ENCODE data around the gene MARS1.

MARS1 gene

DNA sequence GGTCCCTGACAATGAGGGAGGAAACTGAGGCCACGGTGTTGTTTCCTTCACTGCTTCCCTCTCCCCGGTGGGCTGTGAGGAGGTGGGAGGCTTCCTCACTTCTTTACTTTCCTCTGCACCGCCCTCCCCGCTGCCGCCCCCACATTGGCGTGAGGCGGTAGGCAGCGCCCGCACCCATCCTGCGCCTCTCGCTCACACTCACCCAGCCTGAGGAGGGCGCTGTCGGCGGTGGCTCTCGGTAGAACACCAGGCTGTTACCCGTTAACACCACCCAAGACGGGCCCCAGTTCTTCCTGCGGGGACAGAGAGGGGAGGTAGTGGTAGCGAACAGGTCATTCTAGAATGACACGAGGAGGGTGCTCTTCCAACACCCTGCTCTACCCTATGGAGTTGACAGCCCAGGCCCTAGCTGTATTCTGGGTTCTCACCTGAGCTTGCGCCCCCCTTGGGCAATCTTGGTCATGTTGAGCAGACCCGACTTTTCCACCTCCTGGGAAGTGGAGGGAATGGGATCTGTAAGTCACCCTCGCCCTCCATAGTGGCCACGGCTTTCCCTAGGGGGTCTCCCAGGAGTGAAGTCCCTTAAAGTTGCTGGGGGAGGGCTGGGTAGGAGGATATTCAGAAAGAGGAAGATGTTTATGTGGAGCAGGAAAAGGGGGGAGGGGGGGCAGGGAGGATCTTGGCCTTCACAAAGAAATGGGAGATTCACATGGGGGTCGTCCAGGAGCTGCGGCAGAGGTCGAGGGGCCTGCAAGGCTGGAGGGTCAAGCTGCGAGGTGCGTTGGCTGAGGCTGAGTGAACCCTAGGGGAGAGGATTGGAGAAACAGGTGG lies 11.5 kb upstream of the MARS1 start:
- TF ChIP-seq, protein P1, sequence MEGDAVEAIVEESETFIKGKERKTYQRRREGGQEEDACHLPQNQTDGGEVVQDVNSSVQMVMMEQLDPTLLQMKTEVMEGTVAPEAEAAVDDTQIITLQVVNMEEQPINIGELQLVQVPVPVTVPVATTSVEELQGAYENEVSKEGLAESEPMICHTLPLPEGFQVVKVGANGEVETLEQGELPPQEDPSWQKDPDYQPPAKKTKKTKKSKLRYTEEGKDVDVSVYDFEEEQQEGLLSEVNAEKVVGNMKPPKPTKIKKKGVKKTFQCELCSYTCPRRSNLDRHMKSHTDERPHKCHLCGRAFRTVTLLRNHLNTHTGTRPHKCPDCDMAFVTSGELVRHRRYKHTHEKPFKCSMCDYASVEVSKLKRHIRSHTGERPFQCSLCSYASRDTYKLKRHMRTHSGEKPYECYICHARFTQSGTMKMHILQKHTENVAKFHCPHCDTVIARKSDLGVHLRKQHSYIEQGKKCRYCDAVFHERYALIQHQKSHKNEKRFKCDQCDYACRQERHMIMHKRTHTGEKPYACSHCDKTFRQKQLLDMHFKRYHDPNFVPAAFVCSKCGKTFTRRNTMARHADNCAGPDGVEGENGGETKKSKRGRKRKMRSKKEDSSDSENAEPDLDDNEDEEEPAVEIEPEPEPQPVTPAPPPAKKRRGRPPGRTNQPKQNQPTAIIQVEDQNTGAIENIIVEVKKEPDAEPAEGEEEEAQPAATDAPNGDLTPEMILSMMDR (conservative IDR thresholded peaks at IDR 0.05; ENCODE audit: control insufficient read depth, insufficient read depth, low read depth, low read length), result no peak
- no peak for DNase-seq (ENCODE audit: low read depth)

DNA sequence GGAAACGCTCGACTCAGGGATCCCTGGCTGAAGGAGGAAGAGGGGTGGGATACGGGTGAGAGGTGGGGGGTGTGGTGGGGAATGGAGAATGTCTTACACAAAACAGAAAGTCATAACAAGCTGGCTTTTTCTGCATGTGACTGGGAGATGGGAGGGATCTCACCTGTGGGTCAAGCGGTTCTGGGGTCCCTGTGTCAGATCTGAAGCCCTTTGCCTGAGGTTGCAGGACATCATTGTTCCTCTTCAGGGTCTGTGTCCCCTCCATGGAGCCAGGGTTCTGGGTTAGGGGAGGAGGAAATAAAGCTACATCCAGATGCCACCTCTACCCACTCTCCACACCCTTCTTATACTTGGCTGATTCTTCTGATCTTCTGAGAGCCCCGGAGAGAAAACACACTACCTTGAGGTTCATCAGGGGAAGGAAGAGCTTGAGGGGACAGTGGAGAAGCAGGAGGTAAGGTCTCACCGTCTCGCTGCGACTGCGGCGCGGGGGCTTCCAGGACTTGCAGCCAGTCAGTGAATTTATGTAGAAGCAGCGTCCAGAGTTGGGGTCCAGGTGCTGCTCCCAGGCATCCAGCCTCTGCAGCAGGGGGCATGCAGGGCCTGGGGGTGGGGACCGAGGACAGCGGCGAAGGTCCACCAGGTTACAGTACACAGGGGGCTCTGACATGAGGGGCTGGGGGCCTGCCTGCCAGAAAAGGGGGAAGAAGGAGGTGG lies 10.7 kb upstream of the MARS1 start:
- no peak for DNase-seq (ENCODE audit: low read depth)
- H3K4me3 ChIP-seq (ENCODE audit: control insufficient read depth, low read depth, low read length), result no peak overlapping the region

More for the DNA sequence above, 11.5 kb upstream of the MARS1 start:
- H3K4me3 ChIP-seq (ENCODE audit: control insufficient read depth, low read depth, low read length), result no peak overlapping the region

DNA sequence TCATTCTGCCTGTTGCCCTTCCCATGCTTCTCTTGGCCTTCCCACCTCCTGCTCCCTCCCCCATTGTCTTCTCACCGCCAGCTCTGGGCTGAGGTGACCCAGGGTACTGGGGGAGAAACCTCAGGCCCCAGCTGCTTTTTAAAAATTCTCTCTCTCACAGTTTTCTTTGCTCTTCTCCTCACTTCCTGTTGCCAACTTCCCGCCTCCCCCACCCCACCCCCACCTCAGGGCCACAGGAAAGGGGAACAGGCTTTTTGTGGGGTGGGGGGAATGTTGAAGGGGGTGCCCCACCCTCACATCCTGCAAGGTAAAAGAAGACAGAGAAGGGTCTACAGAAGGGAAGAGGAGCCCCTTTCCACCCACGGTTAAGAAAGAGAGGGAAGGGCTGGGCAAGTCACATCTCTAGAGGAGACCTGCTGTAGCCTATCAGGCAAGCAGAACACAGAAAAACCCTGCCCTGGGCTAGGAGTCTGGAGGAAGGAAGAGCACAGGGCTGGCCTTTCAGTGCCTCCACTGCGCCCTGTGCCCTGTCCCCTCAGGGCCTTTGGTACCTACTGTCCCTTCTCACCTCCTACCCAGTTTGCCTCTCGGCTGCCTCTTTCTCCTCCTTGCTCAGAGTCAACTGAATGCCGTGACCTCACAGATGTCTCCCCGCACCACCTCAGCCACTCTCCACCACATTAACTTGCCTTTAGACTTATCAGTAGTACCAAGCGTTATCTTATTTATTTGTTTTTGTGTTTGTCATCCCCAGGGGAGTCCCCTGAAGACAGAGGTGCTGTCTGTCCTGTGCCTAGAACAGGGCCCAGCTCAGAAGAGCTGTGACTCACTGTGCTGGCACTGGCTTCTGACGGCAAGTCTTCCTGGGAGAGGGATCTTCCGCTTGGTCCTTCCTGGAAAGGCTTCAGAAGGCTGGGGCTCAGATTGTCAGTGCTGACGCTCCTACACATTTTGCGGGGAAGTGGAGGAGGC lies 9.9 kb upstream of the MARS1 start:
- TF ChIP-seq, protein P1 (conservative IDR thresholded peaks at IDR 0.05; ENCODE audit: control insufficient read depth, insufficient read depth, low read depth, low read length), result no peak
- DNase-seq (ENCODE audit: low read depth), result peak; percentile 59
- H3K4me3 ChIP-seq (ENCODE audit: control insufficient read depth, low read depth, low read length), result no peak overlapping the region

More for the DNA sequence above, 10.7 kb upstream of the MARS1 start:
- TF ChIP-seq, protein P1 (conservative IDR thresholded peaks at IDR 0.05; ENCODE audit: control insufficient read depth, insufficient read depth, low read depth, low read length), result no peak

DNA sequence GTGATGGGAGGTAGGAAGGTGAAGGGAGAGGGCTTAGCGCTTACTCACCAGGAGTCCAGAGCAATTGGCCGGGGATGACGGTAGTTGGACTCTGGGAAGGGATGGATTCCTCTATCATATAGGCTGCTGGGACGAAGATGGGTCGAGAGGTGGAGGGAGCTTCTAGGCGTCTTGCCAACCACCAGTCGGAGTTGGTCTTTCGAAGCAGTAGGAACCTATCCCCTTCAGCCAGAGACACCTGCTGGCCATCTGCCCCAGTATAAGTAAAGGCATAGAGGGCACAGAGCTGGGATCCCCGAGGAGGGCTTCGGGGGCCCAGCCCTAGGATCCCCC lies 8.9 kb upstream of the MARS1 start:
- DNase-seq (ENCODE audit: low read depth), result no peak
- TF ChIP-seq, protein P1 (conservative IDR thresholded peaks at IDR 0.05; ENCODE audit: control insufficient read depth, insufficient read depth, low read depth, low read length), result no peak
- H3K4me3 ChIP-seq (ENCODE audit: control insufficient read depth, low read depth, low read length), result no peak overlapping the region

DNA sequence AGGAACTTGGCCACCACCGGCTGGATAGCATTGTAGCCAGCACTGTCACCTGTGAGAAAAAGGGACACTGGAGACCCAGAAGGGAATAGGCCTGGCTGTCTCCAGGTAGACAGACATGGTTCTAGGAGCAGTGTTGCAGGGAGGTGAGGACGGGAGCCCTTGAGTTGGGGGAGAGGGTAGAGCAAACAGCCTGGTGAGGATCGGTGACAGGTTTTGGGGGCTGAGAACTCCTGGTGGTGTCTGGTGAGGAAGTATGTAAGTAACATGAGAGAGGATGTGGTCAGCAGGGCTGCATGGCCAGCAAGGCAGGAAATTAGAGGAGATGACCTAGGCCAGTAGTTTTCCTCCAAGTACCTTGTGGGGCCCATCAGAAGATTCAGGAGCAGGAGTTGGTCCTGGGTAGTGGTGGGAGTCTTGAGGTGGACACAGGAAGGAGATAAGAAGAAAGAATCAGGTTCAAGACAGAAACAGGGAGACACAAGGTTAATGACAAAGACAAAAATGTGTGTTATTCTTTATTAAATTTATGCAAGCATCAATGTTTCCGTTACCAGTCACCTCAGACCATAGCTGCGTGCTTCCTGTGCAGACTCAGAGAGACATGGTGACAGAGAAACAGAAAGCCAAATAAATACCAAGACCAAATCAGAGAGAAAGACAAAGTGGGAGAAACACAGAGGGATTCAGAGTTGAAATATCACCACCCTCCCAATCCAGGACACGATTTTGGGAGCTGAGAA lies 8.3 kb upstream of the MARS1 start, which contains the start of gene ARHGAP9:
ARHGAP9 (minus strand) TSS at position 491 of the 740 bp plus-strand sequence; CDS start at position 31, 460 bp downstream.
- no peak for DNase-seq (ENCODE audit: low read depth)
- H3K4me3 ChIP-seq (ENCODE audit: control insufficient read depth, low read depth, low read length), result no peak within 1 kb of the TSS
- TF ChIP-seq, protein P1 (conservative IDR thresholded peaks at IDR 0.05; ENCODE audit: control insufficient read depth, insufficient read depth, low read depth, low read length), result no peak
